ENCODE results near the gene MKX. TPM values are rescaled to one million over a fixed set of nuclear protein-coding genes. Genes with fewer than 3 reads are reported as not detected.

The MKX gene
- total and polyA plus RNA-seq, 4 donors: 0.57 to 3.0 (median 2.0) TPM; not detected in 1

GRCh38 chr10:27638071-27638750 lies 107.4 kb downstream of the MKX start:
- 78% methylated on average over 3 of the region's 3 CpGs for WGBS
- Histone ChIP-seq H3K36me3 (ENCODE audit: control insufficient read depth in 4 of 4, insufficient read depth in 3 of 4, low read depth in 1 of 4, low read length in 3 of 4) (no peaks in the 10 kb centered on the region), H3K4me1 (ENCODE audit: control insufficient read depth in 4 of 4, insufficient read depth in 4 of 4, low read length in 3 of 4) (no peaks in the 10 kb centered on the region), H3K4me3 (ENCODE audit: low read depth in 1 of 3, low read length in 3 of 3) (no peak overlapping the region), H3K9ac (ENCODE audit: low read depth in 1 of 2, low read length in 2 of 2) (no peak overlapping the region), H3K27me3 (ENCODE audit: control insufficient read depth in 4 of 4, insufficient read depth in 4 of 4, low read length in 3 of 4) (no peaks in the 10 kb centered on the region), H3K27ac (ENCODE audit: low read depth in 1 of 2, low read length in 2 of 2) (no peak overlapping the region), H3K9me3 (ENCODE audit: control insufficient read depth in 4 of 4, low read length in 3 of 4) (no peaks in the 10 kb centered on the region)
- DNase-seq (ENCODE audit: low spot score): no peak
- TF ChIP-seq YY1 (IDR thresholded peaks at IDR 0.05) (no peak), HNF4A (conservative IDR thresholded peaks at IDR 0.05) (no peak), FOXA1 (IDR thresholded peaks at IDR 0.05) (no peak), MAX (IDR thresholded peaks at IDR 0.05) (no peak), RXRA (IDR thresholded peaks at IDR 0.05) (no peak), ZBTB33 (IDR thresholded peaks at IDR 0.05) (no peak)

- H3K4me1 ChIP-seq (ENCODE audit: control insufficient read depth in 4 of 4, insufficient read depth in 4 of 4, low read length in 3 of 4): no peaks in the 10 kb centered on the region
- H3K36me3 ChIP-seq (ENCODE audit: control insufficient read depth in 4 of 4, insufficient read depth in 3 of 4, low read depth in 1 of 4, low read length in 3 of 4): no peaks in the 10 kb centered on the region
- no peak for DNase-seq (ENCODE audit: low spot score)
- H3K4me3 ChIP-seq (ENCODE audit: low read depth in 1 of 3, low read length in 3 of 3): no peak overlapping the region
- no peak overlapping the region for H3K9ac ChIP-seq (ENCODE audit: low read depth in 1 of 2, low read length in 2 of 2)
- TF ChIP-seq YY1 (IDR thresholded peaks at IDR 0.05) (no peak), TAF1 (conservative IDR thresholded peaks at IDR 0.05) (no peak), EGR1 (IDR thresholded peaks at IDR 0.05; ENCODE audit: low read depth in 2 of 2) (no peak), MAX (IDR thresholded peaks at IDR 0.05) (no peak), FOXA2 (IDR thresholded peaks at IDR 0.05) (no peak), ZBTB33 (IDR thresholded peaks at IDR 0.05) (no peak), GABPA (IDR thresholded peaks at IDR 0.05 in 1 of 2, conservative IDR thresholded peaks at IDR 0.05 in 1 of 2) (no peak), JUND (IDR thresholded peaks at IDR 0.05) (no peak), RAD21 (IDR thresholded peaks at IDR 0.05) (no peak), HNF4G (IDR thresholded peaks at IDR 0.05) (no peak), ATF3 (IDR thresholded peaks at IDR 0.05) (no peak), FOXA1 (IDR thresholded peaks at IDR 0.05) (no peak), REST (IDR thresholded peaks at IDR 0.05) (no peak), HNF4A (conservative IDR thresholded peaks at IDR 0.05) (no peak)
- H3K27ac ChIP-seq (ENCODE audit: low read depth in 1 of 2, low read length in 2 of 2): no peak overlapping the region
- H3K9me3 ChIP-seq (ENCODE audit: control insufficient read depth in 4 of 4, low read length in 3 of 4): no peaks in the 10 kb centered on the region
- WGBS: 72% methylated on average over 2 of the region's 2 CpGs
- no peaks in the 10 kb centered on the region for H3K27me3 ChIP-seq (ENCODE audit: control insufficient read depth in 4 of 4, insufficient read depth in 4 of 4, low read length in 3 of 4)
Observed at GRCh38 chr10:27637601-27638000, 108.0 kb downstream of the MKX start.

Data from liver (tissue), 9 donors.